Measurements from ENCODE around the gene CNTNAP2.

GRCh38 chr7:148044173-148044572, 1927.6 kb downstream of the CNTNAP2 start:
- no peak for TF ChIP-seq CTCF (IDR thresholded peaks at IDR 0.05)
- TF ChIP-seq POLR2A (IDR thresholded peaks at IDR 0.05) = no peak
